HS-27A (cell line): ENCODE data around the gene PSME3.

ENCODE experiments used
- DNase-seq: peaks from one replicate; pipeline ENCODE4 v3.0.0-alpha.2; 2012; ENCODE audit warnings: low read depth, missing footprints

The PSME3 gene, protein sequence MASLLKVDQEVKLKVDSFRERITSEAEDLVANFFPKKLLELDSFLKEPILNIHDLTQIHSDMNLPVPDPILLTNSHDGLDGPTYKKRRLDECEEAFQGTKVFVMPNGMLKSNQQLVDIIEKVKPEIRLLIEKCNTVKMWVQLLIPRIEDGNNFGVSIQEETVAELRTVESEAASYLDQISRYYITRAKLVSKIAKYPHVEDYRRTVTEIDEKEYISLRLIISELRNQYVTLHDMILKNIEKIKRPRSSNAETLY

GRCh38 chr17:42832934-42833766 is at the start of gene PSME3:
PSME3 (plus strand) TSS chr17:42833397; CDS start chr17:42833632, 235 bp downstream.
- DNase-seq: peak; percentile 57

- no peak for DNase-seq
Observed at GRCh38 chr17:42783791-42784138, 49.4 kb upstream of the PSME3 start.

GRCh38 chr17:42784409-42784808 is 48.8 kb upstream of the PSME3 start:
- no peak for DNase-seq

- DNase-seq: no peak
Observed at GRCh38 chr17:42784811-42785592, 48.2 kb upstream of the PSME3 start.

- DNase-seq: no peak
Observed at GRCh38 chr17:42787266-42787665, 45.9 kb upstream of the PSME3 start.

- no peak for DNase-seq
Observed at GRCh38 chr17:42791948-42792347, 41.2 kb upstream of the PSME3 start.

DNA sequence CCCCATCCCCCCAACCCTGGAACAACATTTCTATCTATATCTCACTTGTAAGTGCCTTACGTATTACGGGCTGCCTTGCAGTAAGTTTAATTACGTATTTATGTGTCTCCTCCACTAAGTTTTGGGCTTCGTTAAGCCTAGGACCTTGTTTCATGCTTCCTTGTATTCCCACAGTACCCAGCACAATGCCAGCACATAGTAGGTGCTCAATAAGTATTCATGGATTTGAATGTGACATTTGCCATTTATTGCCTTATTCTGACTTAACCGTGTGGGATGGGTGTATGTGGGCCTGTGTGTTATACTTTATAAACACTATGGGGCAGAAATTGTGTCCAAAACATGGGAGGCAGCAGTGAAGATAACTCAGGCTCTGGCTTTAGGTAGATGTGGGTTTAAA is 40.7 kb upstream of the PSME3 start:
- DNase-seq: no peak

DNA sequence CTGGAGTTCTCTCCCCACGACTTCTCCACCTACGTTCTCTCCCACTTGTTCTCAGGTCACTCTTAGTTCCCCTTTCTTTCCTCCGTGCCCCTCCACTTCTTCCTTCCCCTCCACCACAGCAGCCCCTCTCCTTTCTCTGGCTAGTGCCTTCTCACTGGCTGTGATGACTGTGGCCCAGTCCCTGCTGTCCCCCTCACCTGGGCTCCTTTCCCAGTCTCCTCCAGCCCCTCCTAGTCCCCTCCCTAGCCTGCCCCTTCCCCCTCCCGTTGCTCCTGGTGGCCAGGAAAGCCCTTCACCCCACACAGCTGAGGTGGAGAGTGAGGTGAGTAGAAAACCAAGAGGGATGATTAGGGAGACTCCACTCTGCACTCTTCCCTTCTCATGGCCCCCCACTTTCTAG is 38.1 kb upstream of the PSME3 start:
- DNase-seq: no peak

GRCh38 chr17:42795465-42795864 is 37.7 kb upstream of the PSME3 start:
- DNase-seq: no peak

DNA sequence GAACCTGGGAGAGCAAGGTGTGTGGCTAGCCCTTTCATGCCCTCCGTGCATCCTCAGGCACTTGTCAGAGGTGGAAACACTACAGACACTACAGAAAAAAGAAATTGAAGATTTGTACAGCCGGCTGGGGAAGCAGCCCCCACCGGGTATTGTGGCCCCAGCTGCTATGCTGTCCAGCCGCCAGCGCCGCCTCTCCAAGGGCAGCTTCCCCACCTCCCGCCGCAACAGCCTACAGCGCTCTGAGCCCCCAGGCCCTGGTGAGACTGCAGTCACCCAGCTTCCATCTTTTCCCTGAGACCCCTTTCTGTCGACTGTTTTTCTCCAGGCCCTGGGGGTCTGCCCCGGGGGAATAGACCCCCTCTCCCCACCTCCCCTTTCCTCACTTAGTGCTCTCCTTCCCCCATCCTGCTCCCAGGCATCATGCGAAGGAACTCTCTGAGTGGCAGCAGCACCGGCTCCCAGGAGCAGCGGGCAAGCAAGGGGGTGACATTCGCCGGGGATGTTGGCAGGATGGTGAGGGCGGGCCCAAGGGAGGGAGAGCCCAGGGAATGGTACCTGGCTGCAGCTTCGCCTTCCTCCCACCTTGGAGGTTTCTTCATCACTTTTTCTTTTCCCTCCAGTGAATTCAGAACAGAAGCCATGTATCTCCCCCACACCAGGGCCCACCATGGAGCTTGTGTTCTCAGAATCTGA is 37.0 kb upstream of the PSME3 start:
- DNase-seq: no peak

DNA sequence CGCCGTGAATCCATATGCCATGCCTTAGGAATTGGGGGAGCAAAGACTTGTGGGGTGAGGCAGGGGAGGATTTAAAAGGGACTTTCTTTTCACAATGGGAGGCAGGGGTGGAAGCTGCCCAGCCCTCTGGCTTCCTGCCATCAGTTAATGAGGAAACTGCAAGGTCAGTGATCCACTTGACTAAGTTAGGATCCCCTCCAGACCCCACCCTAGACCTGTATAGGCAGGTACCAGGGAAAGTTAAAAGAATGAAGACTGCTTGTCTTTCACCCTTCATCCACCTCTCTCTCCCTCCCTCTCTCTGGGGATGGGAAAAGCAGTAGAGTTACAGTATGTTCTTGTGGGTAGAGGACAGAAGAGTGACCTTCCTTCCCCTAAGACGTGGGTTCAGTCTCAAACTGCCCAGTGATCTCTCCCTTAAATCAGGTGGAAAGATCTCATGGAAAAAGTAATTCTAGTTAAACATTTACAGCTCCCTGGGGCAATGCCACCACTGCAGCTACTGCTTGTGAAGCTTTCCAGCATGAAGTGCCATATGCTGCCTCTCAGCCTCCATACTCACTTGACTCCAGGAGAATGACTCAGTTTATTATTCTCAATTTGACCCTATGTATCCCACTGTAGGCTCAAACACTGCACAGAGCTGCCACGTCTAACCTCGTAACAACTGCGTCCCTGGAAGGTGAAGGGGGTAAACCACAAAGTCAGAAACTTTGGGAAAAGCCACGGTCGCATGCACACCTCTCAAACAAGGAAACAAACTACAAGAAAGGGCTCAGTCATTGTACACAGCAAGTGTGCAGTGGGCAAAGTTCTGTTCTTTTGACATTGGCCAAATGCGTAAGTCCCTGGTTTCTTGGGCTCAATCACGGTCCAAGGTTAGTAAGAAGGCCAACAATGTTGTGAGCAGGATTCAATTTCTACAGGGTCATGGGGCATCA is 35.9 kb upstream of the PSME3 start:
- DNase-seq: no peak

GRCh38 chr17:42798011-42798382 is 35.2 kb upstream of the PSME3 start:
- no peak for DNase-seq

GRCh38 chr17:42798383-42799380 is 34.5 kb upstream of the PSME3 start, which contains the start of the genes CNTD1 and COA3:
CNTD1 (plus strand) TSS chr17:42798861; CDS start chr17:42799068, 207 bp downstream.
COA3 (minus strand) TSS chr17:42798704; CDS start chr17:42798681, 23 bp downstream.
- no peak for DNase-seq

- no peak for DNase-seq
Observed at GRCh38 chr17:42803074-42803883, 29.9 kb upstream of the PSME3 start.

DNA sequence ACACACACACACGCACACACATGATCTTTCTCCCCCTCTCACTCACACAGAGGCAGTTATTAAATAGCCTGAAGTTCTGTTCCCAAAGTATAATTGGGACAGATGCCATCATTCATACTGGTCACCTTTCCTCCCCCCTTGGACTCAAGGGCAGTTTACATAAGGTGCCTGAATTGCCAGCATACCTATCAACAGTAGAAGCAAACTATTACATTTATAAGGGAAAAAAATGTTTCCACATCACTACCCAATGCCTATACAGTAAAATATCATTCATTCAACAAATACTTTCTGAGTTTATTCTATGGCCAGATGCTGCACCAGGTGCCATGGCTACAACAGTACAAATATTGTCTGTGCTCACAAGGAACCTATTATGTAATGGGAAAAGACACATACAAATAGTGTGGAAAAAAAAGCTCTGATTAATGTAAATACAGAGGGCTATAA is 28.3 kb upstream of the PSME3 start:
- DNase-seq: no peak

DNA sequence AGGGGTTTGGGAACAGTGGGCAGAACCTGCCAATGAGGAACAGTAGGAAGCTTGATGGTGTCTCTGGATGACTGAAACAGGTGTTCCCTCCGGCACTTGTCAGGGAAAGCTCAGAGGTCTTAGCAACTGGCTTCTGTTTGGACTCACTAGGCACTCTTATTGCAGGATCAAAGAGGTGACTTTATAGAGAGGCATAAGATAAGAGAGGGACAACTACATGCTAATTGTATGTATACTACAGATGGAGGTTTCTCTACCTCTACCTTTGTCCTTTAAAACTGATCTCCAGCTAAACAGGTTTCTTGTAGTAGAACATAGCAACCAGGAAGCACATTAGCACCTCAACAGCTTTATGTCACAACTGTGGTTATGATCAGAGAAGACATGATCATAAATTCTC is 26.9 kb upstream of the PSME3 start:
- DNase-seq: no peak

GRCh38 chr17:42809250-42809649 is 23.9 kb upstream of the PSME3 start:
- no peak for DNase-seq

DNA sequence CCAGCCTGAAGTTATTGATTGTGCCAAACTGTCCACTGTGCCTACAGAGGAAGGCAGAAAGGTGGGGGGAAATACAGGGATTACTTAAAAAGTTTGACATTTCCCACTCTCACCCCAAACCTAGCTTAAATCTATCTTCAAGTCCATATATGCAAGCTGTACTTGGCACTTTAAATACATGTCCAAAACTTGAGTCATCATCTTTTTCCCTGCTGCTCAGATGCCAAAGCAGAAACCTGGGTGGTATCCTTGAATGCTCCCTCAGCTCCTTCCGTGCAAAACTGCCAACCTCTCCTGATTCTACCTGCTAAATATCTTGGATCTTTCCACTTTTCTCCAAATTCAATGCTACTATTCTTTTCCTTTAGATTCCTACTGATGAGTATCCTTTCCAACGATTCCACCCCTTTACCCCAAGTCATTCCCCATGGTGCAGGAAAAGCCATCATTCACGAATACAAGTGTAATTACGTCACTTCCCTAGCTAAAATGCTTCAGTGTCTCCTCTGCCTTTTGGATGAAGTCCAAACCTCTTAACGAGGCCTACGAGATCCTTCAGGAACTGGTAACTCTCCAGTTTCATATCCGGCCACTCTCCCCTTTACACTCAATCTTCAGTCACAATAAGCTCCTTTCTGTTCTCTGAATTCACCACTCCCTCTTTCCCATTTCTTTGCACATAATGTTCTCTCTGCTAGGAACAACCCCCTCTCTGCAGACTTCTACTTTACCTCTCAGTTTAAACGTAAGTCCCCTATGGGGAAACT is 18.4 kb upstream of the PSME3 start:
- peak; percentile 64 for DNase-seq
